Measurements from ENCODE around the gene ASB1.
"Not testable (repeated sequence)": the region's sequence is repeated elsewhere in the genome, so short reads cannot be mapped to it uniquely, and the experiment has no call there.

ASB1 gene

DNA sequence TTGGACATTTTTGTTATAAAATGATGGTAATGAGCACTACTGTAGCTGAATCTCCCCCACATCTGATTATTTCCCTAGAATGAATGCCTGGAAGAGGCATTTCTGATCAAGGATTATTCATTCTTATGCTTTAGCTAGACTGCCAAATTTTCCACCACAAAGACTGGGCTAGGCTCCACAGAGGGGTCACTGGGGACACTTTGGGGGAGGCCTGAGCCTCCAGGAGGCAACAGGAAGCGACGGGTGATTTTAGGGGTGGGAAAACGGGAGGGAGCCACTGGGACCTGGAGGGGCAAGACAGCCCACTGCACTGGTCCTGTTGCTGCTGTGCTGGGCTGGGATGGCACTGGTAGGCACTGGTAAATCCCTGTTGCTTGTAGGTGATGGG is 2.4 kb upstream of the ASB1 start:
- DNase-seq: no peak

DNA sequence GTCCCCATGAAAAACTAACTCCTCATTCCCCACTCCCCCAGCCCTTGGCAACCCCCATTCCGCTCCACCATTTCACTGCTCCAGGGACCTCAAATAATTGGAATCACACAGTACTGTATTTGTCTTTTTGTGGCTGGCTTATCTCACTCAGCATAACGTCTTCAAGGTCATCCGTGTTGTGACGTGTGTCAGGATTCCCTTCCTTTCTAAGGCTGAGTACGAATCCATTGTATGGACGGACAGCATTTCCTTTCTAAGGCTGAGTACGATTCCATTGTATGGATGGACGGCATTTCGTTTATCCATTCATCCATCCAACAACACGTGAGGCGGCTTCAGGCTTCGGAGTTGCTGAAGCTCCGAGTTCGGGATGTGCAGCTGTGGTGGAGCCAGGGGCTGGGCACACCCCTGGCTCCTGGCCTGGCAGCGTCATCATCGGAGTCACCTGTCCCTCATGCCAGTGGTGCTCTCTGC is 1.2 kb upstream of the ASB1 start:
- DNase-seq: no peak

DNA sequence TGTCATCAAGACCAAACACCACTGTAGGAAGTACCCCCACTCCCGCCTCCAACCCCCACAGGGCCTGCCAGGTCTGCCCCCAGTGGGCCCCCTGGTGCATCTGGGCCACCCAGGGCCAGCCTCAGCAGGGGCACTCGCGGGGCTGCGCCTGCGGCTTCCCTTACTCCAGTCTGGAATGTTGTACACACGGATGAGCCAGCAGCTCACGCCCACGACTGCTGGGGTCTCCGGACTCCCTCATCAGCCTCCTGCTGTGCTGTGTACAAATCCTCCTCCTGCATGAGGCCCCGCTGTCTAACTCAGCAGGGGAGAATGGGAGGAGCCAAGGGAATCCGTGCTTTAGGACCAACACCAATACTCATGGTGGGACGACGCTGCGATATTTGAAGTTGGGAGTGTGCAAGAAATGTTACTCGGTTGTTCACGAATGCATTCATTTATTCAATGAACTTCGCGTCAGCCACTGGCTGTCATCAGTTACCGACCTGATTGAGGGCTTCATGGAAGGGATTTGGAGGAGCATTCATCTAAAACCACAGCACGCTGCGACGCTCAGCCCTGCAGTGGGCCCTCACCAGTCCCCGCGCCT is 654 bp upstream of the ASB1 start:
- DNase-seq: no peak

DNA sequence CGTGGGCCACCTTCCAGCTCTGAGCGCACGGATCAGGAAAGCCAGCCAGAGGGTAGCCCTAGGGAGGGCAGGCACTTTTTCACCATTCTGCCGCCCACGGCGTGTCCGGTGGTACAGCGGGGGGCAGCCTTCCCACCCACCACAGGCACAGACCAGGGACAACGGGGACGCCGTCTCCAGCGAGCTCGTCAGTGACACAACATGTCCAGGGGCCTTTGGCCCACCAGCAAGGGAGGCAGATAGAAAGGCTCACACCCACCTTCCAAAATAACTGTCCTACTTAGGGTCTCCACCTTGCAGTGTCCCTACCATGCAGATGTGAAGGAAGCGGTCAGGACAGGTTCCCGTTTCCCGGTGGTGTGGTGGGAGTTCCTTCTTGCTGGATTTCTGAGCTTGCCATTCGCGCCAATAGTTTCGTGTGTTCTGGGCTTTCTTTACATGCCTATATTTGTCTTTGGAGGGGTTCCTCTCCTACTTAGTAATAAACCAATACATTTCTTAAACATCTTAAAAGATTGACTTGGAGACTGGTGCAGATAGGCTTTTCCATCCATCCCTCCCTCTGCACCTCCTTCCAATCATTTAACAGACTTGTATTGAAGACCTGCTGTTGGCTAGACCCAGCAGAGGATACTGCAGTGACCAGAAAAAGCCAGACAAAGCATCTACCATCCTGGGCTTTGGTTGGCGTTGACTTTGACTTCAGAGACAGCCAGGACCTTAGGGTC is 872 bp downstream of the ASB1 start:
- no peak for DNase-seq

DNA sequence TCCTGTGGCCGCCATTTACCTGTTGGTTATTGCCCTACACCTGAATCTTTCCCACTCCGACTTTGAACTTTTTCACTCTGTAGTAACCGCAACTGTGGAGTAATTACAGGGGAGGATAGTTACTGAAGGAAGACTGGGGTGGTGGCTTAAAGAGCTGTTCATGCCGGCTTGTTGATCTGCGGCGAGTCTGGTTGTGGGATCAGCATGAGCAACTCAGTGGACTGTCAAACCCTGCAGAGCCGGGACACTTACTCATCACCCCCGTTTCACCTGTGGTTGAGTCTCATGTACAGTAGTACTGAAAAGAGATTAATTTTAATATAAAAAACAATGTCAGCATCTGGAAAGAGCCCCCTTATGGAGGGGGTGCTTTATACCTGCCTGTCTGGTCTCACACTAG is 2.1 kb downstream of the ASB1 start:
- DNase-seq: no peak

DNA sequence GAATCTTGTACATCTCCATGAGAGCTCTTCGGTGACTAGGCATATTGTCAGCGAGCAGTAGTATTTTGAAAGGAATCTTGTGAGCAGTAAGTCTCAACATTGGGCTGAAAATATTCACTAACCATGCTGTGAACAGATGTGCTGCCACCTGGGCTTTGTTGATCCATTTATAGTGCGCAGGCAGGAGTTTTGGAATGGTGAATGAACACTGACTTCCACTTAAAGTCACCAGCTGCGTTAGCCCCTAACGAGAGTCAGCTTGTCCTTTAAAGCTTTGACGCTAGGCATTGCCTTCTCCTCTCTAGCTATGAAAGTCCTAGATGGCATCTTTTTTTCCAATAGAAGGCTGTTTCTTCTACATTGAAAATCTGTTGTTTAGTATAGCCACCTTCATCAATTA is 4.1 kb downstream of the ASB1 start:
- no peak for DNase-seq

DNA sequence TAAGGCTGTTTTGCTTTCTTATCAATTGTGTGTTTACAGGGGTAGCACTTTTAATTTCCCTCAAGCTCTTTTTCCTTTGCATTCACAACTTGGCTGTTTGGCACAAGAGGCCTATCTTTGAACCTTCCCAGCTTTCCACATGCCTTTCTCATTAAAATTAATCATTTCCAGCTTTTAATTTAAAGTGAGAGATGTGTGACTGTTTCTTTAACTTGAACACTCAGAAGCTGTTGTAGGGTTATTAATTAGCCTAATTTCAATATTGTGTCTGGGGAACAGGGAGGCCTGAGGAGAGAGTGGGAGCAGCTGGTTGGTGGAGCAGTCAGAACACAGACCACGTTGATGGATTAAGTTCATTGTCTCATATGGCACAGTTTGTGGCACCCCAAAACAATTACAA is 4.7 kb downstream of the ASB1 start:
- DNase-seq: no peak

DNA sequence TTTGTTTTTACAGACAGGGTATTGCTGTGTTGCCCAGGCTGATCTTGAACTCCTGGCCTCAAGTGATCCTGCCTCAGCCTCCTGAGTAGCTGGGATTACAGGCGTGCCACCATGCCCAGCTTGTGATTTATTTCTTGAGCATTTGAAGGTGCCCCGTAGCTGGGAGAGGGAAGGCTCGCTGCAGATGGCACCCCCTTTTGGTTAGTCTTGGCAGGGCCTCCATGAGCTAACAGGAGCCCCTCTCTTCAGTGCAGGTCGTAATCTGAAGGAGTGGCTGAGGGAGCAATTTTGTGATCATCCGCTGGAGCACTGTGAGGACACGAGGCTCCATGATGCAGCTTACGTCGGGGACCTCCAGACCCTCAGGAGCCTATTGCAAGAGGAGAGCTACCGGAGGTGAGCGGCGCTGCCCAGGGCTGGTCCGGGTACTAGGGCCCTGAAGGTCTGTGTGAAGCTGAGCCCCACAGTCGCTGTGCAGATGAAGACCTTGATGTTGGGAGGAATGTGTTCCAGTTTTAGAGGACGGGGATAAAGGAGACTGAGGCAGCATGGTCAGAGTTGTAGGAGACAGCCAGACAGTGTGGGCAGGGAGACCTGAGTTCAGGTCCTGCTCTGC is 6.7 kb downstream of the ASB1 start:
- DNase-seq: no peak

DNA sequence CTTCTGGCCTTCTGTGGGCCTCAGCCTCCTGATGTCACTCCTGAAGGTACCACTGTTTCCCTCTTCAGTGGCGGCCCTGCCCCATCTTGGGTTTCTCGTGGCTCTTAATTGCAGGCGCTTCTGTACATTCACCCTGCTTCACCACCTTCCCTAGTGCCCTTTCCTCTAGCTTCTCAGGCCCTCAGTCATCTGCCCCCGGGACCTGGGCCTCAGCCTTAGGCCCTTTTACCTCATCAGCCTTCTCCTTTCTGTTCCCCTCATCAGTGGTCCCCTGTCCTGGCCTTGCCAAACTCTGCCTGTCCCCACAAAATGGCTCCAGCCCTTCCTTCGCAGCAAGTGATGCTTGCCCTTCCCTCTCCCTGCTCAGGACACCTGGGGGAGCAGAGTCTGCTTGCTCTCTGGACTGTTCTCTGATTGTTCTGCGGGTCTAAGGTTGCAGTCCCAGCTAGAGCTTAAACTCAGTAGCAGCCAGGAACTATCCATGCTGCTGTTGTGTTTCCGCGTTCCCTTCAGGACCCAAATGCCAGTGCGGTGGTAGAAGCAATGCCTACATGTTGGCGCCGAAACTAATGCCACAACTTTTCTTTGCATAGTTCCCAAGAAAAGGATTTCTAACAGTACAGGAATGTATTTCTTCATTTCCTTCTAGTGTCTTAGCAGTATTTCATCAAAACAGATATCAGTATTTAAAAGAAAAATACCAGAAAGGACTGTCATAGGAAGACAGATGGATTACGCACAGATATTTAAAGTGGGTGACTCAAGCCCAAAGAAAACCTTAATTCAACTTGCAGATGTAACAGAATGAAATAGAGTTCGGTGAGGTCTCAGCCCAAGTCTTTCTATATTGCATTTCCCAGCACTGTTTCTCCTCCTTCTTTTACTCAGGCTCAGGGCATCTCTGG is 7.5 kb downstream of the ASB1 start:
- DNase-seq: no peak

DNA sequence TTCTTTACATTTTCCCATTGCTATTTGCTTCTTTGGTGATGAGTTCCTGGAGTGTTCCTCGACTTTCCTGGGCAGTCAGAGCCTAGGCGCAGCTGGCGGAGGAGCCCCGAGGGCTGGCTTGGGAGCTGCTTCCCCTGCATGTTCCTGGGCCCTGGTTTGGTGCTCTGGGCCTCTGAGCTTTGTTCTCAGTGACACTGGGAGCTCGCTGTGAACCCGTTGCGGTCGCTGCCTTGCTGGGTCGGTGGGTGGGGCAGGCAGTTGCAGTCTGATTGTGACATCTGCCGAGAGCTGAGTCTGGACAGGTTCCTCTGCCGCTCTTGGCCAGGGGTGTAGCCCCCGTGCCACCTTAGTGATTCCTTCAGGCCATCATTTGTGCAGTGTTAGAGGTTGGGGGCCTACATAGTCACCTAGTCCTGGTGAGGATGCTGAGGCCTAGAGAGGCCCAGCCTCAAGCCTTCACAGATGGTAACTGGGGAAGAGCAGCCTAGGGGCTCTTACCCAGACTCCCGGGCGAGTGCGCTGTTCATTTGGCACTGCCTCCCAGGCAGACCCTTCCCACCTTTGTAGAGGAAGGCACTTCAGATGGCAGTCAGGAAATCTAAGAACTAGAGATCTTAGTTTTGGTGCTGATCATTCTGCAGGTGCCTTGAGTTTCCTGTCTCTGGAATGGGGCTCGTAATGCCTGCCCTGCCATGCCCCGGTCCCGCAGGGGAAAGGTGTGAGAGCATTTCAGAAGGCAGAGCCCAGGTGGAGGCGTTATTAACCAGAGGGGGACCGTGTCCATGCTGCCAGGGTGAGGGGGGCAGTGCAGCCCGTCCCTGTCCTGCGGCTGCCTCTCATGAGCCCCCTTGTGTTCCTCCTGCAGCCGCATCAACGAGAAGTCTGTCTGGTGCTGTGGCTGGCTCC is 8.4 kb downstream of the ASB1 start:
- no peak for DNase-seq

DNA sequence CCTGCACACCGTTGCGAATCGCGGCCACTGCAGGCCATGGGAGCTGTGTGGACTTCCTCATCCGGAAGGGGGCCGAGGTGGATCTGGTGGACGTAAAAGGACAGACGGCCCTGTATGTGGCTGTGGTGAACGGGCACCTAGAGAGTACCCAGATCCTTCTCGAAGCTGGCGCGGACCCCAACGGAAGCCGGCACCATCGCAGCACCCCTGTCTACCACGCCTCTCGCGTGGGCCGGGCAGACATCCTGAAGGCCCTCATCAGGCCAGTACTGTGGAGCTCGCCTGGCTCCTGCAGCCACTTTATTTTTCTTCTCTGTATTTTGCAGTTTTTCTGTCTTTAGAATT is 9.0 kb downstream of the ASB1 start:
- DNase-seq: no peak

DNA sequence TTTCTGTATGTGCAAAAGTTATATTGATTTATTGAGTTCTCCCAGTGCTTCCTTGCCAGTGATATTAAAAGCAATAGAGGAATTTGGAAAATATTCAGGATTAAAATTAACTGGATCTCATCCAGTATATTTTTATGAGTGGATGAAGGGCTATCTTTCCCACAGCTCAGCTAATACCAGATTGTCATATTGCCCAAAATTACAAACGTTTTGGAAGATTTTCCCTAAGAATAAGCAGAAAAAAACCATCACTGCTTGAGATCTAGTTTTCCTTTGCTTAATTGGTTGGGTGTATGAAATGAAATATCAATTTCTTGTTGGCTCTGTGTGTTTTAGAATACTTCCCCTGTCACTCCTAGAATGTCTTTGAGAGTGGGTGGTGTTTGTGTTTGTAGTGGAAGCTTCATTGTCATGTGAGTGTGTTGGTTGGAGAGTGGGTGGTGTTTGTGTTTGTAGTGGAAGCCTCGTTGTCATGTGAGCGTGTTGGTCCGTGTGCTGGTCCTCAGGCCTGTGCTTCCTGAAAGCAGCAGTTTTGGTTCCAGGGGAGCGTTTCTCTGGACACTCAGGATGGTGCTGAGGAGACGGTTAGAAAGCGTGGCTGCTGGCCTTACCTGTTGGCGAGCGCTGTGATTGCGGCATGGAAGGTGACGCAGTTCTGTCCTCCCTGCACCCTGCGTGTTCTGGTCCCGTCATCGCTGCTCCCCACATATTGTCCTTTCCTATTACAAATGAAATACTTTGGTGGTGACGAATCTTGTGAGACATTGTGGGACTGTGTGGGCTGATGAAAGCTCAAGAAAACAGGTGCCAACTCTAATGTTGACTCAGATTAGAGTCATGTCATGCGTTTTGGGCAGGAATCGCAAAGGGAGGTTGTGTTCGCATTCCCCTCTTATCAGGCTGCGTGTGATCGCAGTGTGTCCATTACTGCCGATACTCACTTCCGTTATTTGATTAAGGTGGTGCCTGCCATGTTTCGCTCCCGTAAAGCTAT is 12.4 kb downstream of the ASB1 start:
- DNase-seq: no peak

DNA sequence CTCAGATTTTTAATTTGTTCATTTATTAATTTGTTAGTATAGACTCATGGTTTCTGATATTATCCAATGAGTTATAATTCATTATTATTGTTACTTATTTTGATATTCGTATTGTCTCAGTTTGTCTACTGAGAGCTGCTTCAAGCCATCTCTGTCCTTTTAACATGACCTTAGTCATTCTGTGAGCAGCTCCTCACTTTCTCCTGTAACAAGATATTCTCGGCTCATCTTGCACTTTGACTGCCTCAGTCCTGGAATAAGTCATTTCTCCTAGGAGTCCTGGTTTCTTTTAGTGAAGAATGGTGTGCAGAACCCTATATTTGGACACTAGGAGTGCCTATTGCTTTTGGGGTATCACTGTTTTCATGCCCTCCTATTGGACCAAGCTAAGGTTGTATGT is 13.2 kb downstream of the ASB1 start:
- DNase-seq: no peak

DNA sequence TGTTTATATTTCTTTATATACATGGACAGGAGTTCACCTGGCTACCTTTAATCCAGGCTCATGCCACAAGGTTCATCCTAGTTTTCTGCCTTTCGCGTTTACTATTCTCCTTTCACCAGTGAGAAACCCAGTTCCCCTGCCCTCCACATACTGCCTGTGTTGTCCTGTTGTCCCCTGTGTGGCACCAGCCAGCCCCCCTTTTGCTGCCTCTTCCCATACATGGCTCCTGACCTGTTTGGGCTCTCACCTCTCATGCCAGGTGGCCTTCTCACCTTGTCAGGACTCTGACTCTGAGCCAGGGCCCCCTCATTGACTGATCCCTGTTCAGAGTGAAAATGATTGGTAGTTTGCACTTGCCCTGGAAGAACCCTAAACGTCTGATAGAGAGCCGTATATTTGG is 13.6 kb downstream of the ASB1 start:
- no peak for DNase-seq

DNA sequence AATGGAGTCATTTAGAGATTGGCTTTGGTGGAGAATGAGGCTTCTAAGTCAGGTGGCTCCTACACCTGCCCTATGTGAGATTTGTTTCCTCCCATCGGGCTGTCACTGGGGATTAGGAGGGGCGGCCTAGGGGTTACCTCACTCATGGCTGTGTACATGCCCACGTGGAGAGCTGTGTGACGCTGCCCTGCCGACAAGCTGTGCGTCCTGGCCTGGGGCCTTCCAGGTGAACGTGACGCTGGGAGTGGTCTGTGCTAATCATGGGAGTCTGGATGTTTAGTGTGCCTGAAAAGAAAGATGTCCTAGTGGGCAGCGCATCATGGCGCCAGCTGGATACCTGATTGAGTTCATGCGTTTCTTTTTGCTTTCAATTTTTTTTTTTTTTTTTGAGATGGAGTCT is 14.0 kb downstream of the ASB1 start:
- no peak for DNase-seq

DNA sequence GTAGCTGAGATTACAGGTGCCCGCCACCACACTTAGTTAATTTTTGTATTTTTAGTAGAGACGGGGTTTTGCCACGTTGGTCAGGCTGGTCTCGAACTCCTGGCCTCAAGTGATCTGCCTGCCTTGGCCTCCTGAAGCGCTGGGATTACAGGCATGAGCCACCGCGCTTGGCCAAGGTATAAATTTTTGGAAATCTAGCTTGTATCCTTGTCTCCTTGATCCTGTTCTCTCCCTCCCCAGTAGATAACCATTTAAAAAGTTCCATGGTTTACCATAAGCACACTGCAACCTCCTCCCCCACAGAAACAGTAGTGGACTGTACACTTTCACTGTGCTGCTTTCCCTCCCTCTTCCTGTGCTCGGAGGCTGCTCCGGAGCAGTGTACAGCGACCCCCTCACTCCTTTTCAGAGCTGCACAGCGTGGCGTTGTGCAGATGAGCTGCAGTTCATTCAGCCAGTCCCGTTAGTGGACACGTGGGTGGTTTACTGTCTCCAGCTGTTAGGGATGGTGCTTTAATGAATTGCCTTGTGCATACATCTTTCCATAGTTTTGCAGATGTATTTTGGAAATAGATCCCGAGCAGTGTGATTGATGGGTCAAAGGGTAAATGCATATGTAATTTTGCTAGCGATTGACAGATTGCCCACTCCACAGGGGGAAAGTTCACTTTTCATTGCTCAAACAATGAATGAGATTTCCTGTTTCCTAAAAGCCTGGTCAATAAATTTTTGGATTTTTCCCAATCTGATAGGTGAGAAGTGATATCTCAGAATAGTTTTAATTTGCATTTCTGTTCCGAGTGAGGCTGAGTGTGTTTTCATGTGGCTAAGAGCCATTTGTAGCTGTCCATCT is 14.8 kb downstream of the ASB1 start:
- DNase-seq: no peak

DNA sequence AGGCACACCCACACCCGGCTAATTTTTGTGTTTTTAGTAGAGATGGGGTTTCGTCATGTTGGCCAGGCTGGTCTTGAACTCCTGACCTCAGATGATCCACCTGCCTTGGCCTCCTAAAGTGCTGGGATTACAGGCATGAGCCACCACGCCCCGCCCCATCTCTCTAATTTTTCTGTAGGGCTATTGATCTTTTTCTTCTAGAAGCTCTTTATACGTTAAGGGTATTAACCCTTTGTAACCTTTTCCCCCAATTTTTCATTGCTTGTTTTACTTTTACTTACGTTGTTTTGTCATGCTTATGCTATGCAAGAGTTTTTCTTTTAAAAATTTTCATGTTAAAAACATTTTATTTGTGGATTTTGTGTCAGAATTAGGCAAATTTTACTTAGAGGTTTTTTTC is 15.5 kb downstream of the ASB1 start:
- DNase-seq: not testable (repeated sequence)

DNA sequence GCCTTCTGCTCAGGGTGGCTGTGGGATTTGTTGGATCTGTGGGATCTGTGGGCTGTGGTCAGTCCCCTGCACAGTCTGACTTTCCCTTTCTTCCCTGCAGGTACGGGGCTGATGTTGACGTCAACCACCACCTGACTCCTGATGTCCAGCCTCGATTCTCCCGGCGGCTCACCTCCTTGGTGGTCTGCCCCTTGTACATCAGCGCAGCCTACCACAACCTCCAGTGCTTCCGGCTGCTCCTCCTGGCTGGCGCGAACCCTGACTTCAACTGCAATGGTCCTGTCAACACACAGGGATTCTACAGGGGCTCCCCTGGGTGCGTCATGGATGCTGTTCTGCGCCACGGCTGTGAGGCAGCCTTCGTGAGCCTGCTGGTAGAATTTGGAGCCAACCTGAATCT is 17.5 kb downstream of the ASB1 start:
- no peak for DNase-seq

DNA sequence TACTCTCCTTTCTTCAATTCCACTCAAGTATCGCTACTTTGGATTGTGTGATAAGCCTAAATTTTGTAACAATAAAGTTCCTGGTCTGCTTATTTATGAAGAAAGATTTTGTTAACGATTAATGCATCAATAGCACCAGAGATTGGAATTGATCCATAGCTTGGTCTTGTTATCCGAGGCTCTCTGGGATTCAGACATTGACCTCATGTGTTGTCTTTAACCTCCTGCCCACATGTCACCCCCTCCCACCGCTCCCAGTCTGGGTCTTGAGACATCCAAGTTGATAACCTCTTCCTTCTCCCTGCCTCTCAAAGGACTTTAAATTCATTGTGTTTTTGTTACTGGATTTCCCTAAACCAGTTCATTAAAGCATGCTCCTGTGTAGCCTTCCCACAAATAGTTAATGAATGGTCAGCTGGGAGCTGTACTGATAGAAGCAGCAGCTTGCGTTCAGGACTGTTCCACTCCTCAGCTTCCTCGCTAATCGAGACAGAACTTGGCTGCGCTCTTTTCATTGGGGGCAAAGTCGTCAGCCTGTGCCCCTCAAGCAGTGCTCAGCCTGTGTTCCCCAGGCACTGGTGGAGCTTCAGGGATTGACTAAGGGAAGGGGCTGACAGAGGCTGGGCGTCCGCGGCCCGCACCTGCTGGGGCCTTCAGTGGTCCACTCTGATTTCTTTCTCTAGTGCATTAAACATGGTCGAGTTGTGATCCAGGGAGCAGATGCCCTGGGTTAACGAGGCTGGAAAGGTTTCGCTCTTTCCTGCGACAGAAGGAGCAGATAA is 18.9 kb downstream of the ASB1 start:
- DNase-seq: no peak
